CD4-positive, alpha-beta T cell treated with Interleukin-6 for 4 hours (primary cell): ENCODE measurements around the gene TANGO6.

ENCODE experiments used
- DNase-seq: peaks from one replicate; pipeline ENCODE4 v3.0.0-alpha.2; 2020; ENCODE audit warnings: mixed read lengths

TANGO6 gene

DNA sequence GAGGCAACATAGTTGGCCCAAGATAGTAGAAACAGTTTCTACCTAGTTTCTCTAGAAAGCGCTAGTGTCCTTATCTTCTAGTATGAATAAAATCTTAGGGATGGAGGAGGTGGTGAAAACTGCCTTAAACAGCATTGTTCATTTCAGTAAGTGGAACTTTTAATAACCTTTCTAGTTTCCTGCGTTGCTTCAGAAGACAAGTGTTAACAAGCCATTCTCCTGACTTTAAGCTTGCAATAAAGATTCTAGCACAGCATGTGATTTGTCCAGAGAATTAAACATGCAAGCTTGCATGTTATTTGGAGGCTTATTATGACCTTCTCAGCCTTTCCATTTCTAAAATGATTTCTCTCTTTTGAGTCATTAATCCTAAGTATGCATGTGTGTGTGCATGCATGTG is 72.3 kb downstream of the TANGO6 start:
- DNase-seq = no peak

DNA sequence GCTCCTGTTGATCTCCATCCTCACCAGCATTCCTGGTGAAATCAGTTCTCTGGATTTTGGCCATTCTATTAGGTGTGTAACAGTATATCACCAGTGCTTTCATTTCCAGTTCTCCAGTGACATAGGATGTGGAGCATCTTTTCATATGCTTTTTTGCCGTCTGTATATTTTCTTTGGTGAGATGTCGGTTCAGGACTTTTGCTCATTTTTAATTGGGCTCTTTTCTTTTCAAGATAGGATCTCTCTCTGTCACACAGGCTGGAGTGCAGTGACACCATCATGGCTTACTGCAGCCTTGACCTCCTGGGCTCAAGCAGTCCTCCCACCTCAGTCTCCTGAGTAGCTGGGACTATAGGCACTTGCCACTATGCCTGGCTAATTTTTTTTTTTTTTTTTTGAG is 74.2 kb downstream of the TANGO6 start:
- no peak for DNase-seq

DNA sequence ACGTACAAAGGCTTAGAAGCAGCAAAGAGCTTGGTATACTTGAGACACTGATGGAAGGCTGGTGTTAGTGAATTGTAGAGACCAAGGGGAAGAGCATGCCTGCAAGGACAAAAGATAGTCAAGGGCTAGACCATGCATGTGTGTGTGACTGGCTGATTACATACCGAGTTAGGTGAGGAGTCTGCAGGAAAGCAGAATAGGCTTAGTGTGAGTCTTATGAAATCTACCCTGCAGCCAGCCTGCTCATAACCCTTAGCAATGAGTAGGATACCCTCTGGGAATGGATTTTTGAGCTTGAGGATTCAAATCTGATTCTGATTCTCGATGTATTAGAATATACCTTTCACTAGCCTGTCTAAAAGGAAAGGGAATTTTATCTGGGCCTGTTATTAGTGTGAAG is 77.0 kb downstream of the TANGO6 start:
- no peak for DNase-seq

DNA sequence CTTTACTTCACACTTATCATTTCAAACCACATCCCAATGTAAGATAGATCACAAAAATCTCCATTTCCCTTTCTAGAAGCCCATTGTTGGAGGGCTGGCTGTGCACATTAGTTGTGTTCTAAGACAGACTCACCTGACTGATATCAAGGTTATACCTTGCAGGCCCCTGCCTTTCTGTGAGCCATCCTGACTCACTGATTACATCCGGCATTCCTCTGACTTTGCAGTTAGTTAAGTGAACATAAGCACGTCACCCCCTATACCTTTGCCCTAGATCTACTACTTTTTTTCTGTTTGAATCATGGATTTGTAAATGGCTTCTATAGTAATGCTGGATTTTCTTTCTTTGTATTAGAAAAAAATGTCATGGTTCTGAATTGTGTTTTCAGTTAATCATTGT is 78.3 kb downstream of the TANGO6 start:
- DNase-seq = no peak

DNA sequence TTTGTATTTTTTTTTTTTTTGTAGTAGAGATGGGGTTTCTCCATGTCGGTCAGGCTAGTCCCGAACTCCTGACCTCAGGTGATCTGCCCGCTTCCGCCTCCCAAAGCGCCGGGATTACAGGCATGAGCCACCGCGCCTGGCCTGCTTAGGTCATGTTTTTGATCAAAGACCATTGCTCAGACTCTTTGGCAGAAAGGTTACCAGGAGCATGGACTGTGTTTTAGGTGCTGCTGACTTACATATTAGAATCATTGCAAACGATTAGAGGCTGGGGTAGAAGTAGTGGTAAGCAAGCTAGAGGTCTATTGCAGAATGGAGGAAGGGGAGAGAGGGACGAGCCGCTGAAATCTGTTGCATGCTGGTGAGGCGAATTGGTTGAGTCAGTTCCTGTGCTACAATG is 79.8 kb downstream of the TANGO6 start:
- DNase-seq = no peak

DNA sequence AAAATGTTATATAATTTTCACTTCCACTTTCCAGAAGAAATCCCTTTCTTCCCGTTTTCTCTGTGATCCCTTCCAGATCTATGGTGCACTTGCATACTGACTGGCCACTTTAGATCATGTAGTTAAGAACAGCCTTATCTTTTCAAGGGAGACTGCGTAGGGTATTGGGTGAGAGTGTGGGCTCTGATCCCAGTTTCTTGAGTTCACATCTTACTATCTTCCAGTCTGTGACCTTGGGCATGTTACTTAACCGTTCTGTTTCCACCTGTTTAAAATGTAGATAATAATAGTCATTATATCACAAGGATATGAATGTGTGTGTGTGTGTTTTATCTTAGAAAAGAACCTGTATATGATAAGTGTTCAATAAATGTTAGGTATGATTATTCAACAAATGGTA is 83.7 kb downstream of the TANGO6 start:
- DNase-seq = no peak

DNA sequence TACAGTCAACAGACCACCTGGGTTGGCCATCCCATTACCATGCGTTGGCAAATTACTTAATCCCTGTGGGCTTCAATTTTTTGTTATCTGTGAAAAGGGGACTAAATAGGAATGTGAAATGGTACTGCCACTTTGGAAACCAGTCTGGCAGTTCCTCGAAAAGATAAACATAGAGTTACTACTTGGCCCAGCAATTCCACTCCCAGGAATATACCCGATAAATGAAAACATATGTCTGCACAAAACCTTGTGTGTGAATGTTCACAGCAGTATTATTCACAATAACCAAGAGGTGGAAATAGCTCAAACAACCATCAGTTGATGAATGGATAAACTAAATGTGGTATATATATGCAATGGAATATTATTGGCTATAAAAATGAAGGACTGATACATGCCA is 87.9 kb downstream of the TANGO6 start:
- DNase-seq = no peak

DNA sequence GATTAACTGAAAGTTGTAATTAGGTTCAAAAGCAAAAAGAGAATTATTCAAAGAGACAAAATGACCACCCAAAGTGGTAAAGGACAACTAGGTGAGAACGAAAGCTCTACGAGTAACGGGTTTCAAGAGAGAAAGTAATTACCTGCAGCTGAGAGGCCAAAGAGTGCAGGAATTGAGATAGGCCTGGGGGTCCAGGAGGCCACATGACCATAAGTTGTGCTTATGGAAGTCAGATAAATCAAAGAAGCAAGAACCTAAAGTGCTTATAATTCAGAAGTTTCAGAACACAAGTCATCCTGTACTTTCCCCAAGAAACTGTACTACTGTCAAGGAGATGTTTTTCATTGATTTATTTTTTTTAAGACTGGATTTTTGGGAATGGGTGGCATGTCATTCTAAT is 91.1 kb downstream of the TANGO6 start:
- no peak for DNase-seq

DNA sequence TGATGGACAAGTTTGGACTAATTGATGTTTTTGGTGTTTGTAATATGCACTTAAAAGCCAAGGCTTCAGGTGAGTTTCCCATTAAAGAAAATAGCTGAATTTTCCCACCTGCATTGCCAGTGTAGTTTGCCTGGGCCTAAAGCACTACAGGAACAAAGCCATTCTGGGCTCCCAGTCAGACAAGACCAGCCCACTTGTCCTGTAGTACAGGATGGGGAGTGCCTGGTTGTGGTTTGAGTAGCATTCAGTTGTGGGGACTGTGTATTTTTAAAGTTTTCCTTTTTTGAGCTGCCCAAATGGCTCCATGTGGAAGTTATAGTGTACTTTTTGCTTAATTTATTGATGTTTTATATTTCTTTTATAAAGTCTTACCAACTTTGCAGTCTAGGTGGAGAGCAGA is 91.7 kb downstream of the TANGO6 start:
- no peak for DNase-seq

DNA sequence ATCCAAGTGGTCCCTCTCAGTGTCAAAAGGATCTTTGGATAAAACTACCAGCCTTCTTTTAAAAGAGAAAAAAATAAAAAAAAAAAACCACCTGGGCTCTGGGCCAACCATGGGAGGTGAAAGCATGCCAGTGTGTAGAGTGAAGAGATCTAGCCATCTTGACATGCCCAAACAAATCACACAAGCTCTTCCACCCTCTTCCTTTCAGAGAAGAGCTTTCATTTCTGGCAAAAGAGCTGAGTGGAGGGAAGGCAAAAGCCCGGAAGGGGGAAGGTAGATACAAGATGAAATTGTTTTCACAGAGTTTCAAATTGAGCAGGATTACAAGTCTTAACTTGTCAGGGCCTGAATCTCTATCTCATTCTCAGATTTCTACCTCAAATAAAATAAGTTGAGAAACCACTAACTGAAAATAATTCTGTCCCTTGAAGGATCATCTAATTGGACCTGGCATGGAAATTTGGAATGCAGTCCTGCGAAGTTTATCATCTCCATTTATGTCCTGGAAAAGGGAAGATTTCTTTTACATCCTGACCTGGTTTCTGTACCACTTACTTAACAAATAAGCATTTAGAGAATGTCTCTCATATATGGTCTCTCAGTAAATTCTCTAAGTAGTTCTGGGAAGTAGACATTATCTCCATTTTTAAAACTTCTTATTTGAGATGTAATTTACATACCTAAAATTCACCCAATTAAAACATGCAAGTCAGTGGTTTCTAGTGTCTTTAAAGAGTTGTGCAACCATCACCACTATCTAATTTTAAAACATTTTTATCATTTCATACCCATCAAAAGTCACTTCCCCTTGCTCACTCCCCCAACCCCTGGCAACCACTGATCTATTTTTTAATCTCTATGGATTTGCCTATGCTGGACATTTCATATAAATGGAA is 93.7 kb downstream of the TANGO6 start:
- DNase-seq = no peak

DNA sequence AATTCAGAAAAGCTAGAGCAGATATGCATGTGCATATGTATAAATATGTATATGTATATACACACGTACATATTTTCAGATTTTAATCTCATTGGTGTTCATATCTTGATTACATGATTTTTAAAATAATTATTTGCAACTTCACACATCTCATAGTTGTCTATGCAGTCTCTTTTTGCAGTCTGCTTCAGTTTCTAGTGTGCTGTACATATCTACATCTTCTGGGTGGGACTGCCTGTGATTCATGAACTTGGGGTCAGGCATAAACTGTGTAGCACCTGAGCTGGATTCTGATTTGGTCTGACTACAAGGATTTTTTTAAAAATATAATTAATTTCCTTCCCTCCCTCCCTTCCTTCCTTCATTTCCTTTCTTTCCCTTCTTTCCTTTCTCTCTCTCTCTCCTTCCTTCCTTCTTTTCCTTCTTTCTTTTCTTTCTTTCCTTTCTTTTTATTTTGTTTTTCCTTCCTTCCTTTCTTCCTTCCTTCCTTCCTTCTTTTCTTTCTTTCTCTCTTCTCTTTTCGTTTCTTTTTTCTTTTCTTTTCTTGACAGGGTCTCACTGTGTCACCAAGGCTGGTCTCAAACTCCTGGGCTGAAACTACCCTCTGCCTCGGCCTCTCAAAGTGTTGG is 96.5 kb downstream of the TANGO6 start:
- DNase-seq = no peak

DNA sequence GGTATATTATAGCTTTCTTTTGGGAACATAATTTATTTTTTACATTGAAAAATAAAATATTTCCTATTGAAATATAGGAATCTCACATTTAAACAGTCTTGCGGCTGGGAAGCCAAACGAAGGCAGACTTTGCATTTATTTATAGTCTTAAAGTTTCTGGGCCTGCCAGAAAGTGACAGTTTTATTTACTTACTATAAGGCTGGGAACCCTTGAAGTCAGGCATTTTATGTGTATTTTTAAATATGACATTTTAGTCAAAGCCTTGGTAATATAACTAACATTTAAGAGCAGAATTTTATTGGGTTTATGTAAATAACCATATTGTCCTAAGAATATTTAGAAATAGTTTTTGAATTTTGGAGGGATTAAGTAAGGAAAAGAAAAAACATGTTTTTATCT is 97.5 kb downstream of the TANGO6 start:
- DNase-seq = no peak

DNA sequence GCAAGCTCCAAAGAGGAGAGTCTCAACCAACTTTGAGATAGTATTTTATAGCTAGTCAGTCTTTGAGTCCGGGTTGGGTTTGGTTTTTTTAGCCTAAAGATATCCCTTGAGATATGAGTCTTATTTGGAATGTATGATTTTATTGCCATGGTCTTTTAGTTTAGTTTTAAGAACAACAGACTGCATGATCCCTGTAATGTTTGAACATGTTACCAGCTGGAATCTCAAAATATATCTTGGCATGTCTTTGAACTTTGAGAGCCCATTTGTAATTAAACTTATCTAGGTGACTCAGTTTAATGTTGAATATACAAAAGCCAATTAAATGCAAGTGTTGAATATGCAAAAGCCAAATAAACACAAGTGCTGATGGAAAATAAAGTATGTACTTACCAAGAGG is 100.6 kb downstream of the TANGO6 start:
- no peak for DNase-seq

DNA sequence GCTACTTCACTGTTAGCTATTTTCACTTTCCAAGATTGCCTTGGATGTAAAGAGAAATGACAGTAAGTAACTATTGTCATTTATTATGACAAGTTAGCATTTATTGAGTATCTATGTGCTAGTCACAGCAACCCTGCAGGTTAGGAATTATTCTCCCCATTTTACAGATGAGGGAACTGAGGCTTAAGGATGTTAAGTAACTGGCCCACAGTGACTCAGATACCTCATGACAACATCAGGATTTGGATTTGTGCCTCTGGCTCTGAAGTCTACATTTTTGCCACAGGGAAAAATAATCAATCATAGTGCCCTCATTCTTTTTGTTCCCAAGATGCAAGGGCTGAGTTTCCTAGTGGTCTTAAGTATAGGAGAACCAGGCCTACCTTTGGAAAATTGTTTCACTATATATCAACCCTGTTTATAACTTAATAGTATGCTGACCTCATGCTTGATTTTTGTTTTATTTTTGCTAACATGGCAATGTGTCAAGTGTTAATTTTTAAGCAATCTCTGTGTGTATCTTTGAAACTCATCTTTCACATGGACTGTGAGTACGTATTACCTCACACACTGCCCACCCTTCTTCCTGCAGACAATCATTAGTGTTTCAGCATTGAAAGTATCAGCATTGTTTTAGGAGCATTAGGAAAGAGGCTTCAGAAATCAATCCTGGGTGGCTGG is 105.0 kb downstream of the TANGO6 start:
- no peak for DNase-seq

DNA sequence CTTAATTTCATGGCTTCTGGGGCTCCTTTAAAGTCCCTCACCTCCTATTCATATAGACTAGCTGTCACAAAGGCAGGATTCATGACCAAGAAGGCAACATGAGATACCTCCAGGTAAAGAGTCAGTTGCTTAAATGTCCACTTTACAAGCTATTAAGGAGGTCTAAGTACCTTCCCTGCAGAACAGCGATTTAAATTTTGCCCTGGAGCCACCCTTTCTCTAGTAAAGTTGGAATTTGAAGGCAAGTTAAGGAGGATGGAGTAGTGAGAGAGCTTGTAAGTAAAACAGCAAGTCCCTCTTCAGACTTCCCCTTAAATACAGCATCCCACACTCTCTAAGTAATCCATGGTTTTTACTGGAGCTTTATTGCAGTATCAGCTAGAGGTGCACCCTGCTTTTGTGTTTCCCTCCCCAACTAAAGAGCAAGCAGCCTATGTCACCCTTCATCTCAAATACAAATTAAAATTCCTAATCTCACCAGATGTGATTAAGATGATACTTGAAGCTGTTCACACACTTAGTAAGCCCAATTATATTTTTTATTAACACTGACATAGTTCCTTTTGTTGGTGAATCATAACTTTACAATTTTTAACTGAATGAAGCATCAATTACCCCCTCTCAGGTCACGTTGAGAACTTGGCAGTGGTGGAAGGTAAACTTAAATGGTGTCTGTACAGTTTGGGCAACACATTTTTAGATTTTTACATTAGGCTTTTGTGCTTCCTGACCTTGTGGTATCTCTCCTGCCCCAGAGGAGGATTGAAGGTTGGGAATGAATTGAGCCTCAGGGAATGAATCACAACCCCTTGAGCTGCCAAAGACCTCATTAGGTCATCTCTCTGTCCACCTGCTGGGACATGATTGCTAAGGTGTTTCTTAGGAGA is 108.9 kb downstream of the TANGO6 start:
- DNase-seq = no peak

DNA sequence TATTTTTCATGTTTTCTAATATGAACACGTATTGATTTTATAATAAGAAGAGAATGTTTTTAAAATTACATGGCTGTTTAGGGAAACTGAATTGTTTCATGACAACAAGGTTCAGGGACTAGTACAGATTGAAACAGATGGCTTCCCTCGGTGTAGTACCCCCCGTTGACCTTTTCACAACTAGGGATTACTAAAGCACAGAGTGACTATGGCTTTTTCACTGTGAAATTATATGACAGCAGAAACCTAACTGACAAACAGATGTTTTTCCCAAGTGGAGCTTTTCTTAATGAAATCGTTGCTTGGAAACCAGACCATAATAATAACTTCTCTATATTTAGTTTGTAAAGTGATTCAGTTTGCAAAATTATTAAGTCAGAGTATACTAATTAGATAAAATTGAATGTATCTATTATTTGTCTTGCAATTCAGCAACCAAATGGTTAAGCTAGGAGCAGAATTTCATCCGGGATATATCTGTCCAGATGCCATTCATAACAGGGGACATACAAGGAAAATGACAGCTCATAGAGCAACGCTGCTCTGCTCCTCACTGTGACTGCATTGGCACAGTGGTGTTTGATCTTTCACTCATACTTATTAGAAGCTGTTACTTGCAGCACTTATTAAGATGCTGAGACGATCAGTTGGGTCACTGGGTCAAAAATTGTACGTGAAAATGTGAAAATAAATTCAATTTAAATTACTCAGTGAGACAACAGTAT is 111.7 kb downstream of the TANGO6 start:
- no peak for DNase-seq

DNA sequence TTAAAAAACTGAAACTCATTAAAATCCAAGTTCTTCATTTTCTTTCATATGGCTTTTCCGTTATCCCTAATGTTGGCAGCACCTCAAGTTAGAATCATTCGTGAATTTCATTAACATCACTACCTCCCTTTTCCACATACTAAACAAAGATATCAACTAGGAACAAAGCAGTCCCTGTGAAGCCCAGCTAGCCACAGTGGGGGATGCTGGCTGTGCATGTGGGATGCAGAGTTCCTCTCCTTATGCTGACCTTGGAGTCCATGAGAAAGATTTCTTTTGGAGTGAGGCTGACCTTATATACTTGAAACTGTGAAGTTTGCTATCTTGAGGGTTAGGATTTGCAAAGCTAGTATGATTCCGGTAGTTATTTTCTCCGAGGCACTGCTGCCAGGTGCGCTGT is 117.6 kb downstream of the TANGO6 start:
- DNase-seq = no peak

DNA sequence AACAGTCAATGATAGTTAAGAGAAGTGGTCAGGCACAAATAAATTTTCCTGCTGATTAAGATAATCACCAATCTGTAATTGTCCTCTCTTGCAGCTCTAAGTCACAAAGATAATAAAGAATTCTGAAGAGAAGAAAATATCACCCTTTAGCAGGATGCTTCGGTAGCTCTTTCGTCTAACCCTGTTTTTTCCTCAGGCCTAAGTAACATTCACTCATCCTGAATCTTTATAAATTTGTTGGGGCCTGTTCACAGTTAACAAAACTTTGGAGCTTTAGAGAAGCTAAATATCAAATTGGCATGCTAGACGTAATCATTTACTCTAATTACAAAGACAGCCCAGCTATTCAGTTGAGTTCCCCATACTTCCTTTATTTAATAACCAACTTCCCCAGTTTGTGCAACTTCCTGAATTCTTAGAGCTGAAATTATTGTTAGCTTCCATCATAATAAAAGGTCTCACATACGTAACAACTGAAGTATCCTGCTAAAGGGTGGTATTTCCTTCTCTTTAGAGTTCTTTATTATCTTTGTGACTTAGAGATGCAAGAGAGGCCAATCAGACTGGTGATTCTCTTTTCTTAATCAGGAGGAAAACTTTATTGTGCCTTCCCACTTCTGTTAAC is 118.6 kb downstream of the TANGO6 start:
- no peak for DNase-seq

DNA sequence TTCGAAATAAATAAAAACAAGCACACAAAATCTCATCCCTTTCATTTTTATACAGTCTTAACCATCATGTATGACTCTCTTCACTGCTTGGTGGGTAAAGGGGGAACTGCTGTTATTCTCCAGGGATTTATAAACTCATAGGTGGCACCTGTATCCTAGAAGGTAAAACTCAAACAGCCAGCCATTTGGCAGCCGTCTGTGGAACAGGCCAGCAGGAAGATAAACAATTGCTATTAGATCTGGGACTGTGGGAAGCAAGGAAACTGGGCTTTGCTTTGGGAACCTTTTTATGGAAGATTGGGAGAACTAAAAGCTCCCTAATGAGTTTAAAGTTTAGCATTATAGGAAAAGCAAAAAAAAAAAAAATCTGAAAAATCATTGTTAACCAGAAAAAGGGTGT is 126.0 kb downstream of the TANGO6 start:
- no peak for DNase-seq

DNA sequence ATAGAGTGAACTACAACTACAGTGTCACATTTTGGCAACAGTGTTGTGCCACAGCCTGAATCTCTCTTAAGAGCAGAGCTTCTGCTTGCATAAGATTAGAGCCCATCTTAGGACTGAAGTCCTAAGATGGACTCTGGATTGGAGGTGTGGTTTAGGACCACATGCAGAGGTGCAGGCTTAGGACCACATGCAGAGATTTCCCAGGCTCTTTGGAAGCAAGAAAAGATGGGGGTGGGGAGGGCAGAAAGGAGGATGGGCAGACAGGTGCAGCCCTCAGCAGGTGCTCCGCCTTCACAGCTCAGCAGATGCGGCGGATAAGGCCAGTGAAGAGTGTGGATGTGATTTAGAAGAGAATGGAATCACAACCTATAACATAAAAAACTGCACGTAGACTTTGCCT is 128.7 kb downstream of the TANGO6 start:
- DNase-seq = no peak

DNA sequence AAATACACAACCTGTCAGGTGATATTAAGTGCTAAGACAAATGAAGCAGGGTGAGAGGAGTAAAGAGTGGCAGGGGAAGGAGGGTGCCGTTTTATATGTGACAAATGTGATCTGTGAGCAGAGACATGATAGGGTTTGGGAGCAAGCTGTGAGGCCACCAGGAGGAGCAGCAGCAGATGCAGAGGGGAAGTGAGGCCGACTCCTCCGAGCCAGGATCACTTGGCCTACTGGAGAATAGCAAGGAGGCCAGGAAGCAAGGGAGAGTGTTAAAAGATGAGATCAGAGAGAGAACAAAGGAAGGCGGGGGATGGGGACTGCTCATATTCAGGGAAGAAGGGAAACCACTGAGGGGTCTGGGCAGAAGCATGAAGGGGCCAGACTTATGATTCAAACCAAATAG is 129.4 kb downstream of the TANGO6 start:
- DNase-seq = no peak

DNA sequence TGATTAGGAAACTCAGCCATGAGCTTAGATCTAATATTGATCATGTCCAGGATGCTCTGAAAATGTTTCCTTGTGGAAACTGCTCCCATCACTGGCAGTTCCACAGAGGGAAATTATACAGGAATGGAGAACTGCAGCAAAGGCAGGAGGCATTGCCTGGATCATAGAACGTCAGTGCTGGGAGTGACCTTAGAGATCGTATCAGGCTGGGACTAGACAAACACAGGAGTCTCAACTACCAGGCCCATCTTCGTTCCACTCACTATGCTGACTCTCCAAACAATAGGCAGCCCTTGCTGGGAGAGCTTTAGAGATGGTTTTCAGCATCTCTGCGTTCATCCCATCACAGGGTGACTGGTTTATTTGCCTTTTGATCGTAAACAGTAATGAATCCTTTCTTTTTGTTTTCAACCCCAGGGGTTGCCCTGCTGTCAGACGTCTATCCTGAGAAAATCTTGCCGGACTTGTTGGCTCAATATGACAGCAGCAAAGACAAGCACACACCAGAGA is 130.3 kb downstream of the TANGO6 start:
- DNase-seq = no peak
